ENCODE results near the gene WNT5A.

DNA sequence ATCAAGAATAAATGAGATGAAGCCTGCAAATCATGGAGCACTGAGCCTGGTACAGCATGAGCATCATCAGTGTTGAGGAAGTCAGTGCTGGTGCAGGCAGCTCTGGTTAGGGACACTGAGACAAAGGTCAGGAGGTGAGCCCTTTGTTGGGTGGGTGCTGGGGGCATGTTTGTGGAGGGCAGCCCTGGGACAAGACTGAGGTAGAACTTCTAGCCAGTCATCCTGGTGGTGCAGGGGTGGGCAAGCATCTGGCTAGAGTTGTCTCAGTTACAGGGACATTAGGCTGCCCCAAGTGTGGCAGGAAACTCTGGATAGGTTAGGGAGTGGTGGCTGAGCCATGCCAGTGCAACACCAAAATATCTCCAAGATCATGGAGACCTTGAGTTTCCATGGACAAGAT lies 27.3 kb downstream of the WNT5A start:
- TF ChIP-seq, protein P1, sequence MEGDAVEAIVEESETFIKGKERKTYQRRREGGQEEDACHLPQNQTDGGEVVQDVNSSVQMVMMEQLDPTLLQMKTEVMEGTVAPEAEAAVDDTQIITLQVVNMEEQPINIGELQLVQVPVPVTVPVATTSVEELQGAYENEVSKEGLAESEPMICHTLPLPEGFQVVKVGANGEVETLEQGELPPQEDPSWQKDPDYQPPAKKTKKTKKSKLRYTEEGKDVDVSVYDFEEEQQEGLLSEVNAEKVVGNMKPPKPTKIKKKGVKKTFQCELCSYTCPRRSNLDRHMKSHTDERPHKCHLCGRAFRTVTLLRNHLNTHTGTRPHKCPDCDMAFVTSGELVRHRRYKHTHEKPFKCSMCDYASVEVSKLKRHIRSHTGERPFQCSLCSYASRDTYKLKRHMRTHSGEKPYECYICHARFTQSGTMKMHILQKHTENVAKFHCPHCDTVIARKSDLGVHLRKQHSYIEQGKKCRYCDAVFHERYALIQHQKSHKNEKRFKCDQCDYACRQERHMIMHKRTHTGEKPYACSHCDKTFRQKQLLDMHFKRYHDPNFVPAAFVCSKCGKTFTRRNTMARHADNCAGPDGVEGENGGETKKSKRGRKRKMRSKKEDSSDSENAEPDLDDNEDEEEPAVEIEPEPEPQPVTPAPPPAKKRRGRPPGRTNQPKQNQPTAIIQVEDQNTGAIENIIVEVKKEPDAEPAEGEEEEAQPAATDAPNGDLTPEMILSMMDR (IDR thresholded peaks at IDR 0.05): no peak
- TF ChIP-seq POLR2AphosphoS5 (IDR thresholded peaks at IDR 0.05): no peak

Data from esophagus muscularis mucosa (tissue), 3 donors.